SH-SY5Y (cell line): ENCODE data around the gene KCTD3.

Source experiments
- GATA2 ChIP-seq: IDR thresholded peaks from 2 replicates; pipeline ENCODE4 v1.6.1; 2011; ENCODE audit warnings: mild to moderate bottlenecking, low read depth, low read length
- GATA3 ChIP-seq: IDR thresholded peaks from 2 replicates; pipeline ENCODE4 v1.6.1; 2011; ENCODE audit warnings: low read depth, mild to moderate bottlenecking, low read length, moderate library complexity

DNA sequence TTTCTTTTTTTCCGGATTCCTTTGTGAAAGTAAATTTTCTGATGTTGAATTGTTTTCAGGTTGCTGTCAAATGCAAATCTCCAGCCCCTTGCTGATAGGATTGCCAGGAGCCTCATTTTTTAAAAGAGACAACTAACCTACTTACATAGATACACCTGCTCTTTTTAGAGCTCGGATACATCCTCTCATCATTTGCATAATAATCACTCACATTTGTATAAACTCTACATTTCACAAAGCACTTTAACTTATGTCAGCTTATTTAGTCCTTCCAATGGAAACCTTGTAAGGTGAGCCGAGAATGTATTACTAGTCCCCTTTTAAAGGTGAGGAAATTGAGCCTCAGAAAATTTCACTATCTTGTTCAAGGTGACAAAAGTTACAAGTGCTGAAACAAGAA is 84.8 kb downstream of the KCTD3 start:
- TF ChIP-seq GATA2 (no peak), GATA3 (no peak)
